Adrenal gland (tissue), 12 donors: ENCODE results near the gene SCGB1C1. TPM values are rescaled to one million over a fixed set of nuclear protein-coding genes. Genes with fewer than 3 reads are reported as not detected.

Source experiments
- DNase-seq, 7 donors: peaks; one replicate each; pipeline ENCODE4 v3.0.0-alpha.2; 2019 to 2020
- H3K27ac ChIP-seq, 5 donors: fragments of 200-600 bp; sonication (generic) in 4 of 5; 1 replicate in 3 of 5; 2 replicates in 2 of 5; pipeline versions ENCODE4 v1.5.1 to v1.8.0; 2016 to 2020; ENCODE audit warnings: mild to moderate bottlenecking in 1 of 5
- H3K27me3 ChIP-seq: fragments of 200-600 bp; 2 replicates; pipeline ENCODE4 v1.8.0; 2021
- H3K36me3 ChIP-seq, 2 donors: fragments of 200-600 bp; replicated peaks in 1 of 2; 1 replicate in 1 of 2; 2 replicates in 1 of 2; pipeline versions ENCODE4 v1.5.1 to v1.8.0; 2018 to 2022
- H3K4me1 ChIP-seq, 2 donors: fragments of 200-600 bp; replicated peaks in 1 of 2; 1 replicate in 1 of 2; 2 replicates in 1 of 2; pipeline versions ENCODE4 v1.5.1 to v1.8.0; 2018 to 2021
- H3K4me3 ChIP-seq, 4 donors: fragments of 200-600 bp; sonication (generic) in 3 of 4; one replicate each; pipeline ENCODE4 v1.5.1; 2016 to 2018
- H3K9me3 ChIP-seq, 3 donors: fragments of 200-600 bp; sonication (generic) in 1 of 3; replicated peaks in 1 of 3; 1 replicate in 2 of 3; 2 replicates in 1 of 3; pipeline versions ENCODE4 v1.5.1 to v1.8.0; 2016 to 2021
- POLR2A ChIP-seq, 2 donors: fragments of 450-650 bp; IDR thresholded peaks; one replicate each; pipeline ENCODE4 v1.6.1; 2017; ENCODE audit warnings: antibody characterized with exemption in 2 of 2, mild to moderate bottlenecking in 2 of 2, moderate library complexity in 1 of 2
- WGBS, 4 donors: extraction: QIAGEN DNeasy Blood & Tissue Kit in 2 of 4; methylation state at CpG; one replicate each; pipeline versions ENCODE4 v1.1.5 to v1.1.7; 2013 to 2017; 5-methylcytosine and 5-hydroxymethylcytosine counted together
- intact Hi-C, 2 donors: fragments of 100-400 bp; cut with DNase I; formaldehyde crosslinking; loops; one replicate each; pipeline versions ENCODE4 v1.14.1 to v1.15.0; 2022 to 2023
- polyA plus RNA-seq, 3 donors: library from polyadenylated mRNA; stranded (reverse); fragments of 200-250 nt in 2 of 3; fragments of 350-450 nt in 1 of 3; fragmentation: Illumina TruSeq in 1 of 3; extraction: RNeasy Lipid Tissue Mini Kit (QIAGEN cat#74804) in 1 of 3; gene quantifications; one replicate each; pipeline ENCODE4 v1.2.3, GENCODE V29; 2013 to 2014
- total RNA-seq, 9 donors: library from RNA; depleted of rRNA in 4 of 9; stranded (reverse); fragments of >200 nt in 4 of 9; fragments of 120-200 nt in 1 of 9; fragmentation: NEBNext Ultra II Directional in 1 of 9; extraction: Animal tissue kit (Norgen Biotek cat#: 25700) in 1 of 9; gene quantifications; one replicate each; pipeline versions ENCODE4 v1.1.0 to v1.2.4, GENCODE V29; 2013 to 2023
- TF ChIP-seq, protein P1 (sequence below), 6 experiments: fragments of 450-650 bp in 4 of 6; fragments of 200-600 bp in 2 of 6; sonication (generic) in 1 of 6; IDR thresholded peaks; 1 replicate in 5 of 6; 2 replicates in 1 of 6; pipeline versions ENCODE4 v1.5.1 to v1.8.0; 2016 to 2021; ENCODE audit warnings: antibody characterized with exemption in 6 of 6, mild to moderate bottlenecking in 2 of 6, moderate library complexity in 1 of 6
- donor health status: healthy with polysubstance abuse.
- donor health status: Bipolar disorder and iron deficiency.
- donor health status: DM: yes; HTN: yes; CAD: no.
- donor health status: DM: no; HTN: no; CAD: no.
- donor health status: DM: no; HTN: no; CAD: no.
- donor health status: DM: yes; HTN: yes; CAD: no.

The SCGB1C1 gene
- total and polyA plus RNA-seq, 12 donors: not detected

DNA sequence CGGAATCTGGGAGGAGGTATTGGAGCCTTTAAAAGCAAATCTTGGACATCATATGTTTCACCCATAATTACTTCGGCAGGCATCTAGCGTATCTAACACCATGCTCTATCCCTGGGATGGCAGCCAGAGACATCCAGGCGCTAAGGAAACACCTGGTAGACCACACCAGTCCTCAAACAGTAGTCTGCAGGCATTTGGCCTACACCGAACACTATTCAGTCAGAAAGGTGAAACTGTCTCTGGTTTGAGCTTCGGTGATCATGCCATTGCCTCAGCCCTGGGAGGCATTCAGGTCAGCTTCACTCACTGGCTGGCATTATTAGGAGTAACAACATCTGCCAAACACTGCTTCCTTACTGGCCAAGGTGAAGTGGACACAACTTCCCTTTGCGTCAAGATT lies 31.5 kb downstream of the SCGB1C1 start:
- intact Hi-C loops: no loop called here
- H3K36me3 ChIP-seq: no peaks in the 10 kb centered on the region
- no peaks in the 10 kb centered on the region for H3K27me3 ChIP-seq
- H3K27ac ChIP-seq: no peak overlapping the region
- no peaks in the 10 kb centered on the region for H3K9me3 ChIP-seq
- TF ChIP-seq POLR2A (IDR thresholded peaks at IDR 0.05): no peak
- TF ChIP-seq, protein P1, sequence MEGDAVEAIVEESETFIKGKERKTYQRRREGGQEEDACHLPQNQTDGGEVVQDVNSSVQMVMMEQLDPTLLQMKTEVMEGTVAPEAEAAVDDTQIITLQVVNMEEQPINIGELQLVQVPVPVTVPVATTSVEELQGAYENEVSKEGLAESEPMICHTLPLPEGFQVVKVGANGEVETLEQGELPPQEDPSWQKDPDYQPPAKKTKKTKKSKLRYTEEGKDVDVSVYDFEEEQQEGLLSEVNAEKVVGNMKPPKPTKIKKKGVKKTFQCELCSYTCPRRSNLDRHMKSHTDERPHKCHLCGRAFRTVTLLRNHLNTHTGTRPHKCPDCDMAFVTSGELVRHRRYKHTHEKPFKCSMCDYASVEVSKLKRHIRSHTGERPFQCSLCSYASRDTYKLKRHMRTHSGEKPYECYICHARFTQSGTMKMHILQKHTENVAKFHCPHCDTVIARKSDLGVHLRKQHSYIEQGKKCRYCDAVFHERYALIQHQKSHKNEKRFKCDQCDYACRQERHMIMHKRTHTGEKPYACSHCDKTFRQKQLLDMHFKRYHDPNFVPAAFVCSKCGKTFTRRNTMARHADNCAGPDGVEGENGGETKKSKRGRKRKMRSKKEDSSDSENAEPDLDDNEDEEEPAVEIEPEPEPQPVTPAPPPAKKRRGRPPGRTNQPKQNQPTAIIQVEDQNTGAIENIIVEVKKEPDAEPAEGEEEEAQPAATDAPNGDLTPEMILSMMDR (IDR thresholded peaks at IDR 0.05): no peak
- no peak overlapping the region for H3K4me3 ChIP-seq
- WGBS, 4 donors: 85 to 95% (median 90%) methylated on average over 6 to 7 of the region's 7 CpGs
- no peaks in the 10 kb centered on the region for H3K4me1 ChIP-seq
- DNase-seq: peak in 2 of 7 donors; percentile 1 to 25

GRCh38 chr11:225734-226453 lies 33.0 kb downstream of the SCGB1C1 start:
- TF ChIP-seq, protein P1 (IDR thresholded peaks at IDR 0.05): no peak
- no peak for TF ChIP-seq POLR2A (IDR thresholded peaks at IDR 0.05)
- intact Hi-C loops: no loop called here
- Histone ChIP-seq H3K4me1 (no peaks in the 10 kb centered on the region), H3K4me3 (no peak overlapping the region), H3K9me3 (no peaks in the 10 kb centered on the region), H3K27me3 (no peaks in the 10 kb centered on the region), H3K36me3 (no peaks in the 10 kb centered on the region), H3K27ac (no peak overlapping the region)
- WGBS, 4 donors: 93 to 96% (median 95%) methylated on average over 10 of the region's 10 CpGs
- DNase-seq: peak in 1 of 7 donors; percentile 40

- H3K27me3 ChIP-seq: no peaks in the 10 kb centered on the region
- no peaks in the 10 kb centered on the region for H3K4me1 ChIP-seq
- H3K4me3 ChIP-seq: no peak overlapping the region
- no peaks in the 10 kb centered on the region for H3K36me3 ChIP-seq
- WGBS, 4 donors: 83 to 96% (median 85%) methylated on average over 6 of the region's 6 CpGs
- no peaks in the 10 kb centered on the region for H3K9me3 ChIP-seq
- peak in 1 of 7 donors; percentile 30 for DNase-seq
- H3K27ac ChIP-seq: no peak overlapping the region
- TF ChIP-seq, protein P1 (IDR thresholded peaks at IDR 0.05): no peak
- TF ChIP-seq POLR2A (IDR thresholded peaks at IDR 0.05): no peak
- intact Hi-C loops: no loop called here
Measured at GRCh38 chr11:227824-228379, 35.0 kb downstream of the SCGB1C1 start.

GRCh38 chr11:230431-230830 lies 37.6 kb downstream of the SCGB1C1 start:
- intact Hi-C loops: no loop called here
- H3K4me1 ChIP-seq: peaks cover 6 to 8% of the 10 kb centered on the region in 2 donors
- H3K4me3 ChIP-seq: no peak overlapping the region
- no peaks in the 10 kb centered on the region for H3K27me3 ChIP-seq
- H3K9me3 ChIP-seq: no peaks in the 10 kb centered on the region
- 93 to 96% (median 93%) methylated on average over 10 of the region's 10 CpGs for WGBS, 4 donors
- TF ChIP-seq, protein P1 (IDR thresholded peaks at IDR 0.05): no peak
- TF ChIP-seq POLR2A (IDR thresholded peaks at IDR 0.05): no peak
- no peak overlapping the region for H3K27ac ChIP-seq
- DNase-seq: peak in 2 of 7 donors; percentile 7 to 18
- no peaks in the 10 kb centered on the region for H3K36me3 ChIP-seq
